OCI-LY1 (cell line): ENCODE data around the gene EPS8L2.

Experiments
- H2AFZ ChIP-seq: fragments of 200-600 bp; sonication (generic), shearing (Covaris generic); 2 replicates; pipeline ENCODE4 v1.6.0; 2014; ENCODE audit warnings: antibody characterized with exemption, mild to moderate bottlenecking, low read length
- H3F3A ChIP-seq: fragments of 200-600 bp; sonication (generic), shearing (Covaris generic); 2 replicates; pipeline ENCODE4 v1.6.0; 2014; ENCODE audit warnings: mild to moderate bottlenecking, antibody characterized with exemption, low read length, moderate library complexity; ENCODE audit not compliant: insufficient read depth
- H3K27ac ChIP-seq: fragments of 200-600 bp; sonication (generic); 2 replicates; pipeline ENCODE4 v1.5.1; 2014; ENCODE audit warnings: low read length, mixed run types, mild to moderate bottlenecking, low read depth; ENCODE audit not compliant: poor library complexity, severe bottlenecking
- H3K27me3 ChIP-seq: fragments of 200-600 bp; sonication (generic); 2 replicates; pipeline ENCODE4 v1.6.0; 2014; ENCODE audit warnings: antibody characterized with exemption, mild to moderate bottlenecking, low read length, moderate library complexity; ENCODE audit not compliant: insufficient read depth
- H3K36me3 ChIP-seq: fragments of 200-600 bp; sonication (generic); 2 replicates; pipeline ENCODE4 v1.6.1; 2014; ENCODE audit warnings: mild to moderate bottlenecking, antibody characterized with exemption, low read length, moderate library complexity, mixed read lengths; ENCODE audit not compliant: insufficient read depth
- H3K4me1 ChIP-seq: fragments of 200-600 bp; sonication (generic); 2 replicates; pipeline ENCODE4 v1.5.1; 2014; ENCODE audit warnings: mild to moderate bottlenecking, low read length, moderate library complexity; ENCODE audit not compliant: insufficient read depth, severe bottlenecking
- H3K4me2 ChIP-seq: fragments of 200-600 bp; sonication (generic), shearing (Covaris generic); 2 replicates; pipeline ENCODE4 v1.6.1; 2014; ENCODE audit warnings: low read length
- H3K4me3 ChIP-seq: fragments of 200-600 bp; sonication (generic); 2 replicates; pipeline ENCODE4 v1.5.1; 2014; ENCODE audit warnings: low read length, low read depth, mild to moderate bottlenecking, mixed read lengths; ENCODE audit not compliant: poor library complexity, severe bottlenecking
- H3K79me2 ChIP-seq: fragments of 200-600 bp; shearing (Covaris generic); 2 replicates; pipeline ENCODE4 v1.6.1; 2016; ENCODE audit warnings: mixed run types, low read length, mixed read lengths; ENCODE audit not compliant: insufficient read depth
- H3K9ac ChIP-seq: fragments of 200-600 bp; sonication (generic), shearing (Covaris generic); 2 replicates; pipeline ENCODE4 v1.6.1; 2014; ENCODE audit warnings: mild to moderate bottlenecking, low read length, mixed read lengths
- H3K9me2 ChIP-seq: fragments of 200-600 bp; sonication (generic), shearing (Covaris generic); 2 replicates; pipeline ENCODE4 v1.6.1; 2014; ENCODE audit warnings: low read depth, mild to moderate bottlenecking, low read length, mixed read lengths
- H3K9me3 ChIP-seq: fragments of 200-600 bp; shearing (Covaris generic); 2 replicates; pipeline ENCODE4 v1.6.1; 2014; ENCODE audit warnings: low read length, mixed read lengths
- H4K20me1 ChIP-seq: fragments of 200-600 bp; sonication (generic), shearing (Covaris generic); 2 replicates; pipeline ENCODE4 v1.6.0; 2016; ENCODE audit warnings: mild to moderate bottlenecking, low read length; ENCODE audit not compliant: insufficient read depth
- CTCF ChIP-seq: fragments of 200-600 bp; sonication (generic), shearing (Covaris generic); IDR thresholded peaks from 2 replicates; pipeline ENCODE4 v1.5.1; 2017; ENCODE audit warnings: mild to moderate bottlenecking, antibody characterized with exemption, low read length, moderate library complexity, mixed read lengths
- EZH2 ChIP-seq: fragments of 200-600 bp; sonication (generic), shearing (Covaris generic); IDR thresholded peaks from 2 replicates; pipeline ENCODE4 v1.8.0; 2017; ENCODE audit warnings: borderline replicate concordance, mixed run types, mild to moderate bottlenecking, antibody characterized with exemption, low read length, moderate library complexity, mixed read lengths

The EPS8L2 gene

GRCh38 chr11:761526-762108 is 55.6 kb downstream of the EPS8L2 start:
- Histone ChIP-seq H3K4me1 (peaks cover 5% of the 10 kb centered on the region), H3K4me2 (no peak overlapping the region), H3K9me2 (no peaks in the 10 kb centered on the region), H4K20me1 (no peaks in the 10 kb centered on the region), H3K9ac (no peak overlapping the region), H3K9me3 (no peaks in the 10 kb centered on the region), H3K27ac (no peak overlapping the region), H3K27me3 (no peaks in the 10 kb centered on the region), H2AFZ (no peak overlapping the region), H3F3A (no peaks in the 10 kb centered on the region), H3K79me2 (no peaks in the 10 kb centered on the region), H3K4me3 (no peak overlapping the region), H3K36me3 (peaks cover 89% of the 10 kb centered on the region)
- no peak for TF ChIP-seq CTCF
- no peak for TF ChIP-seq EZH2

GRCh38 chr11:762421-763072 is 56.5 kb downstream of the EPS8L2 start:
- no peak overlapping the region; the same call in 1 of the 2 replicates for H3K9ac ChIP-seq
- no peaks in the 10 kb centered on the region for H3K9me3 ChIP-seq
- no peaks in the 10 kb centered on the region for H3F3A ChIP-seq
- no peaks in the 10 kb centered on the region for H4K20me1 ChIP-seq
- no peak overlapping the region for H3K4me2 ChIP-seq
- H3K4me3 ChIP-seq: no peak overlapping the region
- peaks cover 5% of the 10 kb centered on the region for H3K4me1 ChIP-seq
- H2AFZ ChIP-seq: no peak overlapping the region
- H3K9me2 ChIP-seq: no peaks in the 10 kb centered on the region
- H3K27me3 ChIP-seq: no peaks in the 10 kb centered on the region
- no peaks in the 10 kb centered on the region for H3K79me2 ChIP-seq
- peaks cover 89% of the 10 kb centered on the region for H3K36me3 ChIP-seq
- peak overlapping the region; percentile 47 for H3K27ac ChIP-seq
- no peak for TF ChIP-seq EZH2
- TF ChIP-seq CTCF: peak; percentile 39; the same call in 1 of the 2 replicates

GRCh38 chr11:763073-763463 is 57.0 kb downstream of the EPS8L2 start:
- Histone ChIP-seq H3F3A (no peaks in the 10 kb centered on the region), H4K20me1 (no peaks in the 10 kb centered on the region), H3K9me3 (no peaks in the 10 kb centered on the region), H3K9me2 (no peaks in the 10 kb centered on the region), H3K4me3 (no peak overlapping the region), H2AFZ (no peak overlapping the region), H3K4me1 (peaks cover 5% of the 10 kb centered on the region), H3K36me3 (peaks cover 87% of the 10 kb centered on the region), H3K27me3 (no peaks in the 10 kb centered on the region), H3K27ac (peak overlapping the region; percentile 47), H3K79me2 (no peaks in the 10 kb centered on the region), H3K9ac (no peak overlapping the region), H3K4me2 (no peak overlapping the region)
- TF ChIP-seq CTCF: no peak
- no peak for TF ChIP-seq EZH2
